Body of pancreas (tissue), 4 donors: ENCODE measurements around the gene FAM193A.

Experiments
- CTCF ChIP-seq, 7 experiments: fragments of 450-650 bp in 4 of 7; fragments of 200-600 bp in 3 of 7; sonication (generic) in 3 of 7; IDR thresholded peaks; one replicate each; pipeline ENCODE4 v1.5.1; 2016 to 2019; ENCODE audit warnings: antibody characterized with exemption in 7 of 7
- POLR2A ChIP-seq, 3 donors: fragments of 450-650 bp; IDR thresholded peaks; one replicate each; pipeline ENCODE4 v1.6.1; 2016; ENCODE audit warnings: antibody characterized with exemption in 3 of 3, mild to moderate bottlenecking in 2 of 3

- TF ChIP-seq CTCF (IDR thresholded peaks at IDR 0.05) (no peak), POLR2A (IDR thresholded peaks at IDR 0.05) (no peak)
Observed at GRCh38 chr4:2699534-2699933, 163.1 kb downstream of the FAM193A start.
